Astrocyte of the spinal cord (primary cell): Measurements from ENCODE around the gene SKIL.

Source experiments
- DNase-seq: peaks from one replicate; pipeline ENCODE4 v3.0.0; 2011; ENCODE audit warnings: low read depth, low spot score
- H3K4me3 ChIP-seq: 2 replicates; pipeline ENCODE4 v1.5.1; 2011; ENCODE audit warnings: low read depth, mild to moderate bottlenecking, low read length, moderate library complexity
- in situ Hi-C: cut with HindIII; loops from 2 replicates; pipeline ENCODE4 v1.10.0; 2017; ENCODE audit warnings: low sequenced_read_pairs
- TF ChIP-seq, protein P1 (sequence below): IDR thresholded peaks from 2 replicates; pipeline ENCODE4 v1.5.1; 2012; ENCODE audit warnings: low read depth, mild to moderate bottlenecking, low read length, inconsistent platforms

Gene SKIL

DNA sequence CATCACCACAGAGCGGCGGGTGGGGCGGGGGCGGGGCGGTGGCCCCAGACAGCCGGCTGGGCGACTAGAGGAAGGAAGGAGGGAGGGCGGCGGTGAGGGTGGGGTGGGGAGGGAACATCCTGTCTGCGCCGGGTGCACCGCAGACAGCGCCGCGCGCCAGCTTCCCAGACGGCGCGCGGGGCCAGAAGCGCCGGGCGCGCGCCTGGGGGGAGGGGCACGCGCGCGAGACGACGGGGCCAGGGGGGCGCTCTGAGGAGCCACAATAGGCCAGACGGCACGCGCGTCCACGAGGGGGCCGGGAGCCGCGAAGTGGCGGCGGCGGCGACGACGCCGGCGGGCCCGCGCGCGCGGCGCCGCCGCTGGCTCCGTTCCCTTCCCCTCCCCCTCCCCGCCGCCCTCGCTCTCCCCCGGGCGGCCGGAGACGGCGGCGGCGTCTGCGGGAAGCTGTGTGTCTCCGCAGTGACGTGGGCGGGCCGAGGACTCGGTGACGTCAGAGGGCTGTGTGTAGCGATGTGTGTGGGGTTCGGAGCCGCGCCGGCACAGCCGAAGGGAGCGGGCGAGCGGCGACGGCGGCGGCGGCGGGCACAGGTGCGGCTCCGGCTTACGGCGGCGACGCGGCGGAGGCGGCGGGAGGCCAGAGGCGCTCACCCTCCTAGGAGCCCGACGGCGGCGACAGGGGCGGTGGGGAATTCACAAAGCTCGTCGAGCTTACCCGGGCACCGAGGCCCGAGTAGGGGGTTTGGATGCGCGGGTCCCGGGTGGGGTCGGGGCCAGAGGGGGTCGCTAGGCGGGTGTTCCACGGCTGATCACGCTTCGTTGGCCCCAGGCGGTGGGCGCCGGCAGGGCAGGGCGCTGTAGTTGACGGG, at the start of gene SKIL:
TSS of gene SKIL (plus strand) at position 540 of the 866 bp plus-strand sequence. CDS start 2,617 bp downstream, outside the sequence.
- peak within 1 kb of the TSS; percentile 87 for H3K4me3 ChIP-seq
- peak; percentile 94 for DNase-seq
- TF ChIP-seq, protein P1, sequence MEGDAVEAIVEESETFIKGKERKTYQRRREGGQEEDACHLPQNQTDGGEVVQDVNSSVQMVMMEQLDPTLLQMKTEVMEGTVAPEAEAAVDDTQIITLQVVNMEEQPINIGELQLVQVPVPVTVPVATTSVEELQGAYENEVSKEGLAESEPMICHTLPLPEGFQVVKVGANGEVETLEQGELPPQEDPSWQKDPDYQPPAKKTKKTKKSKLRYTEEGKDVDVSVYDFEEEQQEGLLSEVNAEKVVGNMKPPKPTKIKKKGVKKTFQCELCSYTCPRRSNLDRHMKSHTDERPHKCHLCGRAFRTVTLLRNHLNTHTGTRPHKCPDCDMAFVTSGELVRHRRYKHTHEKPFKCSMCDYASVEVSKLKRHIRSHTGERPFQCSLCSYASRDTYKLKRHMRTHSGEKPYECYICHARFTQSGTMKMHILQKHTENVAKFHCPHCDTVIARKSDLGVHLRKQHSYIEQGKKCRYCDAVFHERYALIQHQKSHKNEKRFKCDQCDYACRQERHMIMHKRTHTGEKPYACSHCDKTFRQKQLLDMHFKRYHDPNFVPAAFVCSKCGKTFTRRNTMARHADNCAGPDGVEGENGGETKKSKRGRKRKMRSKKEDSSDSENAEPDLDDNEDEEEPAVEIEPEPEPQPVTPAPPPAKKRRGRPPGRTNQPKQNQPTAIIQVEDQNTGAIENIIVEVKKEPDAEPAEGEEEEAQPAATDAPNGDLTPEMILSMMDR = no peak
- in situ Hi-C loops = no loop called here

DNA sequence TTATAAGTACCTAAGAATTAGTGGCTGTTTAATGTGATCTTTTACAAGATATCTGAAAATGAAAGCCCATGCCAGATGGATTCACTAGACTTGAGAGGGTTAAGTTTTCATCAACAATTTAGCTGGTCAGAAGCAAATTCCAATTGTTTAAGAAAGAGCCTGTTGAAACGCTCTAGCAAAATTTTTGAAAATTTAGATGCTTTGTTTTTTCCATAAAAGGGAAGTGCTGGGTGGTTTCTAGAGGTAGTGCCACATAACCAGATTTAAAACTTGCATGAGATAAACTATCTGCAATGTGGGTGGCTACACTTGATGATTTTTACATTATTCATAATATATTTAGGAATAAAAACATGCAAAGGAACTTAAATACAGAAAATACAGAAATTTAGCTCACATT, 48.5 kb upstream of the SKIL start:
- no peak for DNase-seq
- in situ Hi-C loops = no loop called here
- TF ChIP-seq, protein P1 = no peak
- H3K4me3 ChIP-seq = no peak overlapping the region

DNA sequence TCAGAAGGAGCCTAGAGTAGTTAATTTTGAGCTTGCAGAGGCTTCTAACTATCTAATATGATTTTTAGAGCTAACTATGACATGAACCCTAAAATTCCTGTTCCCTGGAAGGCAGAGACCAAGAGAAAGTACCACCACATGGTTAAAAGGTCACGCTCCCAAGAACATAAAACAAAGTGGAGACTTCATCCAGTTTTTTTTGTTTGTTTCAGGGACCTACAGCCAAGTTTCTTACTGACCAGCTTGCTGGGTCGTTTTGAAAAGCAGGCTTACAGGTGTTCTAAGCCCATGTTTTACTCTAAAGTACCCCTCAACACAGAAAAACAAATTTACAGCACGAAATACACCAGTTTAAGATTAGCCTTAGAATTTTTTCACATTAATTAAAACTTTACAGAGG, 39.6 kb upstream of the SKIL start:
- H3K4me3 ChIP-seq = no peak overlapping the region
- in situ Hi-C loops = no loop called here
- TF ChIP-seq, protein P1 = no peak
- DNase-seq = no peak

DNA sequence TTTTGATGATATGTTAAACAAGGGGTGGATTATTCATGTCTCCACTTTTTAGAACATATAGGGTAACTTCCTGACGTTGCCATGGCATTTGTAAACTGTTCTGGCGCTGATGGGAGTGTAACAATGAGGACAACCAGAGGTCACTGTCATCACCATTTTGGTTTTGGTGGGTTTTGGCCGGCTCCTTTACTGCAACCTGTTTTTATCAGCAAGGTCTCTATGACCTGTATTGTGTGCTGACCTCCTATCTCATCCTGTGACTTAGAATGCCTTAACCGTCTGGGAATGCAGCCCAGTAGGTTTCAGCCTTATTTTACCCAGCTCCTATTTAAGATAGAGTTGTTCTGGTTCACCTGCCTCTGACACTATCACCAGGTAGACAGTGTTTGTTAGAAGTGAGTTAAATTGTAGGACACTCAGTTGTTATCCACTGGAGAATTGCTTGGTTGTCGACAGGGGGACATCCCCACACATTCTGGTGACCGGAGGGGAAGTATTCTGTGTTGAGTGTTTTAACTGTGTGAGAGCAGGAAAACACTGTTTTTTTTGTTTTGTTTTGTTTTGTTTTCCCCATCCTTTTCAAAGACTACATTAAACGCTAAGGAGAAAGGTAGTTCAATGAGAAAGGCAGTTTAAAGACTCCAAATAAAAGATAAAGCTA, 36.9 kb upstream of the SKIL start:
- in situ Hi-C loops = no loop called here
- DNase-seq = no peak
- TF ChIP-seq, protein P1 = no peak
- H3K4me3 ChIP-seq = no peak overlapping the region

DNA sequence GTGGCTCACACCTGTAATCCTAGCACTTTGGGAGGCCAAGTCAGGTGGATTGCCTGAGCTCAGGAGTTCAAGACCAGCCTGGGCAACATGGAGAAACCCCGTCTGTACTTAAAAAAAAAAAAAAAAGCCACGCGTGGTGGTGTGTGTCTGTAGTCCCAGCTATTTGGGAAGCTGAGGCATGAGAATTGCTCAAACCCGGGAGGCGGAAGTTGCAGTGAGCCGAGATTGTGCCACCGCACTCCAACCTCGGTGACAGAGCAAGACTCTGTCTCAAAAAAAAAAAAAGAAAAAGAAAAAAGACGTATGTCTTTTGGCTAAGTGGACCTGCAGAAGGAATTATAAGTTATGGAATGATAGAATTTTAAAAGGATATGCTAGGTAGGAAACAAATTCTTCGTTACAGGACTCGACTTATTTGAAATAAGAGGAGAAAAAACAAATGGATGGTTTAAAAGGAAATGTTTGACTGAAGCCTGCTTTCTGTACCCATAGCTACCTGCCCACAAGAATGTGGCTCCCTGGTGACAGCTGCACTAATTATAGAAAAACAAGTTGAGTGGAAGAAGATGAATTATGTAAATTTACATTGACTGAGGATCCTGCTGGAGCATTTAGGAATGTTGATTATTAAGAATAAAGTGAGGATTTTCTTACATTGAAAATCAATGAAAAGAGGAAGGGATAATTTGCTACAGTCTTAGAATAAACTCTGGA, 36.0 kb upstream of the SKIL start:
- DNase-seq = peak; percentile 31
- TF ChIP-seq, protein P1 = no peak
- in situ Hi-C loops = no loop called here
- no peak overlapping the region for H3K4me3 ChIP-seq

DNA sequence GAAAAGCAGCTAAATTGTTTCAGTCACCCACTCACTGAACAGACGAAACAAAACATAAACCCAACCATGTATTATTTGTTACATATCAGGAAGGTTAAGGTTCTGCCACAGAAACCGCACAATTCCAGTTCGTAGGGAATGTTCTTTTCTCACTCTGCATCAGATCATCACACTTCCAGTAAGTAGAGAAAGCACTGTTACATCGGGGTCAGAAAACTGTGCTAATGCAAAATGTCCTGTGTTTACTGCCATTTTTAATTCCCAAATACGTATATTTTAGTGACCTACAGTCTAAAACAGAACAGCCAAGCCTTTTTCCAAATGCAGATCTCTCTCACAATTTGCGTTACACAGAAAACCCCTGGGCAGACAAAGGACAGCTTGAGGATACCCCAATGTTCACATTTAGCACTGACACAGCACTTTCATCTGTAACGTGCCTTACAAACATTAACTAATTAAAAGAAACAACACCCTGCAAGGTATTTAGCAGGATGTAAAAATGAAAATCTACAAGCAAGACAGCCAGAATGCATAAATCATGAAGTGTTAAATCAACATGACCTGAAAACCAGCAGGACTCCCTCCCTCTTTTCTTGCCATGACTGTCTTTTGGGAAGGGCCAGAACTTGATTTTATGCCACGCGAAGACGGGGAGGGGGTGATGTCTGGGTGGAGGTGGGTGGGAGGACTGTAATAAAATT, 34.8 kb upstream of the SKIL start:
- in situ Hi-C loops = no loop called here
- no peak overlapping the region for H3K4me3 ChIP-seq
- TF ChIP-seq, protein P1 = no peak

More for the DNA sequence above, 34.8 kb upstream of the SKIL start:
- peak; percentile 64 for DNase-seq
